KBM-7 (cell line): ENCODE results near the gene AQP10.
"Not testable (repeated sequence)": the region's sequence is repeated elsewhere in the genome, so short reads cannot be mapped to it uniquely, and the experiment has no call there.

Source experiments
- DNase-seq: peaks from one replicate; pipeline ENCODE4 v3.0.0-alpha.2; 2015
- in situ Hi-C: fragments of 300-500 bp; cut with MboI; formaldehyde crosslinking; loops from 2 replicates; pipeline ENCODE4 v1.14.3; 2020; ENCODE audit warnings: low sequenced_read_pairs, low pct_unique_long_range_greater_than_20kb, mixed read lengths

Gene AQP10, protein sequence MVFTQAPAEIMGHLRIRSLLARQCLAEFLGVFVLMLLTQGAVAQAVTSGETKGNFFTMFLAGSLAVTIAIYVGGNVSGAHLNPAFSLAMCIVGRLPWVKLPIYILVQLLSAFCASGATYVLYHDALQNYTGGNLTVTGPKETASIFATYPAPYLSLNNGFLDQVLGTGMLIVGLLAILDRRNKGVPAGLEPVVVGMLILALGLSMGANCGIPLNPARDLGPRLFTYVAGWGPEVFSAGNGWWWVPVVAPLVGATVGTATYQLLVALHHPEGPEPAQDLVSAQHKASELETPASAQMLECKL

DNA sequence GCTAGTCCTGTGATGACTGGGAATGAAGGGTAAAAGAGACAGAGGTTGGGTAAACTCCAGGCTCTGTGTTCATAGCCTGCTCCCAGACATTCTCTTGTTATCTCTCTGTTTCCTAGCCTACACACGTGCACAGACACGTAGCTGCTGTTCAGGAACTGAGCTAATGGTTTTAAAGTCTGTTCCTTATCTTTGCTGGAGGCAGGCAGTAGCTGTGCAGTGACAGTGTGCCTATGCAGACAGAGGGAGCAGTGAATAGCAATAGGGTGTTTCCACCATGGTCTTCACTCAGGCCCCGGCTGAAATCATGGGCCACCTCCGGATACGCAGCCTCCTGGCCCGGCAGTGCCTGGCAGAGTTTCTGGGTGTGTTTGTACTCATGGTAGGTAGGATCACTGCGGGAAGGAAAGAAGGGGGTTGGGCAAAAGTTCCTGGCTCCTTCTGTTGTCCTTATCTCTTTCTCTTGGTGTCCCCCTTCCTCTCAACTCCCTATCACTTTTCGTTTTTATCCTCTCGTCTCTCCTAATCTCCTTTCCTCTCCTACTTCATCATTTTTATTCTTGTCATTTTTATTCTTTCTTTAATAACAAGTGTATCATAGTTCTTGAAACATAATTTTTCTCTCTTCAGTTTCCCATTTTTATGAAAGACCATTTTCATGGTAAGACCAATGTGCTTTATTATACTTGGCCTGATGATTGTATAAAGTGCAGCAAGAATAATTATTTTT is at the start of gene AQP10:
AQP10 (plus strand) TSS at position 212 of the 727 bp plus-strand sequence; CDS start at position 275, 63 bp downstream.
- in situ Hi-C loops, result no loop called here

GRCh38 chr1:154272217-154272998 is 48.5 kb upstream of the AQP10 start, which contains the start of gene HAX1:
HAX1 (plus strand) TSS chr1:154272629; CDS start chr1:154272724, 95 bp downstream.
- peak; percentile 100 for DNase-seq
- in situ Hi-C loops, result no loop called here

More for the DNA sequence above, at the start of gene AQP10:
- peak; percentile 40 for DNase-seq

DNA sequence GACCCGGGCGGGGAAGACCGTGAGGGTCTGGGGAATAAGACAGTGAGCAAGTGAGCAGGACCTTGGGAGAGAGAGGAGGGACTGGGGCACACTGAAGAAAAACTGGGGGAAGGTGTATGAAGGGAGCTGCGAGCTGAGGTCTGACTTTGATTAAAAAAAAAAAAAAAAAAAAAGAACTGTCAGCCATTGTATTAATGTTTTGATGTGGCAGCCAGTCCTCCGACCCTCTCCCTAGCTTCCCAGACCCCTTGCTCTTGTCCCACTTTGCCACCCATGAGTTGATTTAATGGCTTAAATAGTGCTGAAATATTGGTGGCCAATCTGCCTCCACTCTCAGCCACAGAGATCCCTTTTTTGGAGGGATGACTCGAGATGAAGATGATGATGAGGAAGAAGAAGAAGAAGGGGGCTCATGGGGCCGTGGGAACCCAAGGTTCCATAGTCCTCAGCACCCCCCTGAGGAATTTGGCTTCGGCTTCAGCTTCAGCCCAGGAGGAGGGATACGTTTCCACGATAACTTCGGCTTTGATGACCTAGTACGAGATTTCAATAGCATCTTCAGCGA is 47.8 kb upstream of the AQP10 start:
- in situ Hi-C loops, result no loop called here
- DNase-seq, result no peak

DNA sequence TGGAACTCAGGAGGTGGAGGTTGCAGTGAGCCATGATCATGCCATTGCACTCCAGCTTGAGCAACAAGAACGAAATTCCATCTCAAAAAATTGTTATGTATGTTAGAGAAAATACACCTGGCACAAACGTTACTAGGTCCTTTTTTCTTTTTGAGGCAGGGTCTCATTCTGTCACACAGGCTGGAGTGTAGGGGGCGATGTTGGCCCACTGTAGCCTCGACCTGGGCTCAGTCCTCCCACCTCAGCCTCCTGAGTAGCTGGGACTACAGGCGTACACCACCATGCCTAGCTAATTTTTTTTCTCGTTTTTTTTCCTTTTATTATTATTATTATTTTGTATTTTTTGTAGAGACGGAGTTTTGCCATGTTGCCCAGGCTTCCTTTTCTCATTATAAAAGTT is 44.1 kb upstream of the AQP10 start:
- peak; percentile 19 for DNase-seq
- in situ Hi-C loops, result no loop called here

GRCh38 chr1:154287591-154287990 is 33.3 kb upstream of the AQP10 start:
- DNase-seq, in situ Hi-C loops: not testable (repeated sequence)

DNA sequence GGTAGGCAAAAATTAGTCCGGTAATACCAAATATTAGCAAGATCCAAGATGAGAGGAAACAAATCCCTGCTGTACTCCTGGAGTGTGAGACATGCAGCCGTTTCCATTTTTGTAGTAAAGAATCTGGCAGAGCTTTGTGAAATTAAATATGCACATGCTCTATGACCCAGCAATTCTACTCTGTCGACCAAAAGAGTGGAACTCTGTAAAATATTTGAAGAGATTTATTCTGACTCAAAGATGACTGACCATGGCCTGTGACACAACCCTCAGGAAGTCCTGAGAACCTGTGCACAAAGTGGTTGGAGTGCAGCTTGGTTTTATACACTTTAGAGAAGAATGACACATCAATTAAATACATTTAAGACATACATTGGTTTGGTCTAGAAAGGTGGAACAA is 32.2 kb upstream of the AQP10 start:
- in situ Hi-C loops, result no loop called here
- no peak for DNase-seq

GRCh38 chr1:154290921-154291320 is 30.0 kb upstream of the AQP10 start:
- DNase-seq, result no peak
- in situ Hi-C loops, result no loop called here

DNA sequence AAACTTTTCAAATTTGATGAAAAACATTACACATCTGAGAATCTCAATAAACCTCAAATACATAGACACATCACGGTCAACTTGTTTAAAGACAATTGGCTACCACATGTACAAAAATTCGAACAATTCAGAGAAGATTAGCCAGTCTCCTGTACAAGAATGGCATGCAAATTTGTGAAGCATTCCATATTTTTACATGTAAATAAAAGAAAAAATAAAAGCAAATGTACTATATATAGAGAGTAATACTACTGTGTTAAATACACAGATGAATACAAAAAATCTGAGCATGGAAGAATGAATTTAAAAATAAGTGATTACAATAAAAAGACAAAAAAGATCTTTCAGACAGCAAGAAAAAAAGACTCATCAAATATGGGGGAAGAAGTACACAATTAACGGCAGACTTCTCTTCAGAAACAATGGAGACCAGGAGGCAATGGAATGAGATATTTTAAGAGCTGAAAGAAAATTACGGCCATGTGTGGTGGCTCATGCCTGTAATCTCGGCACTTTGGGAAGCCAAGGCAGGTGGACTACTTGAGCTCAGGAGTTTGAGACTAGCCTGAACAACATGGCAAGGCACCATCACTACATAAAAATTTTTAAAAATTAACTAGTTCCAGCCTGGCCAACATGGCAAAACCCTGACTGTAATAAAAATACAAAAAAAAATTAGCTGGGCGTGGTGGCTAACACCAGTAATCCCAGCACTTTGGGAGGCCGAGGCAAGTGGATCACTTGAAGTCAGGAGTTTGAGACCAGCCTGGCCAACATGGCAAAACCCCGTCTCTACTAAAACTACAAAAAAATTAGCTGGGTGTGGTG is 25.3 kb upstream of the AQP10 start:
- in situ Hi-C loops, result no loop called here

GRCh38 chr1:154301582-154301981 is 19.3 kb upstream of the AQP10 start:
- no peak for DNase-seq
- in situ Hi-C loops, result no loop called here

More for the DNA sequence above, 25.3 kb upstream of the AQP10 start:
- peak; percentile 18 for DNase-seq

DNA sequence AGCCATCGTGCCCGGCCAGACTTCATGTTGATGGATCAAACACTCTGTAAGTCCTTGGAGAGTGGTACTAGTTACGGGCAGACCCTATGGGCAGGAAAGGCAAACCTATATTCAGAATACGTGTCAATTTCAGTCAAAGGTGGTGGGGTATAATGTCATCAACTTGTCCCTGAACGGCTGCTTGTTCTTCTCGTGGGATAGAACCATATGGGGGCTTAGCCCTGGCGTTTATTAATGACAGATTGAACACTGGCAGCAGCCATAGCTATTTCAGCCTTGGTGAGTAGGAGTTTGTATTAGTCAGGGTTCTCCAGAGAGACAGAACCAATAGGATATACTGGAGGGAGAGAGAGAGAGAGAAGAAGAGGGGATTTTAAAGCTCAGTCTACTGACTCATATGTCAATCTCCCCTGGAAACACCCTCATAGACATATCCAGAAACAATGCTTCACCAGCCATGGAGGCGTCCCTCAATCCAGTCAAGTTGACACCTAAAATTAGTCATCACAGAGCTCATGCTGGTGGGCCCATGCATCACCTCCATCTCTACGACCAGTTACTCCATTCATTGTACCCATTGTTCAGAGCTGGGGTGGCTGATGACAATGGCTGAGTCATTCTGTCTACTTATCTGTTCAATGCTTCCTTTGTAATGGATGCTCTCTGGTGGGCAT is 16.1 kb upstream of the AQP10 start:
- in situ Hi-C loops, result no loop called here
- DNase-seq, result no peak

GRCh38 chr1:154306151-154306550 is 14.7 kb upstream of the AQP10 start:
- in situ Hi-C loops, result no loop called here
- no peak for DNase-seq

- in situ Hi-C loops, result not testable (repeated sequence)
These were observed 13.1 kb upstream of the AQP10 start for GRCh38 chr1:154307670-154308270.

GRCh38 chr1:154309136-154309535 is 11.8 kb upstream of the AQP10 start:
- in situ Hi-C loops, DNase-seq: not testable (repeated sequence)

More at GRCh38 chr1:154307670-154308270, 13.1 kb upstream of the AQP10 start:
- DNase-seq, result not testable (repeated sequence)

DNA sequence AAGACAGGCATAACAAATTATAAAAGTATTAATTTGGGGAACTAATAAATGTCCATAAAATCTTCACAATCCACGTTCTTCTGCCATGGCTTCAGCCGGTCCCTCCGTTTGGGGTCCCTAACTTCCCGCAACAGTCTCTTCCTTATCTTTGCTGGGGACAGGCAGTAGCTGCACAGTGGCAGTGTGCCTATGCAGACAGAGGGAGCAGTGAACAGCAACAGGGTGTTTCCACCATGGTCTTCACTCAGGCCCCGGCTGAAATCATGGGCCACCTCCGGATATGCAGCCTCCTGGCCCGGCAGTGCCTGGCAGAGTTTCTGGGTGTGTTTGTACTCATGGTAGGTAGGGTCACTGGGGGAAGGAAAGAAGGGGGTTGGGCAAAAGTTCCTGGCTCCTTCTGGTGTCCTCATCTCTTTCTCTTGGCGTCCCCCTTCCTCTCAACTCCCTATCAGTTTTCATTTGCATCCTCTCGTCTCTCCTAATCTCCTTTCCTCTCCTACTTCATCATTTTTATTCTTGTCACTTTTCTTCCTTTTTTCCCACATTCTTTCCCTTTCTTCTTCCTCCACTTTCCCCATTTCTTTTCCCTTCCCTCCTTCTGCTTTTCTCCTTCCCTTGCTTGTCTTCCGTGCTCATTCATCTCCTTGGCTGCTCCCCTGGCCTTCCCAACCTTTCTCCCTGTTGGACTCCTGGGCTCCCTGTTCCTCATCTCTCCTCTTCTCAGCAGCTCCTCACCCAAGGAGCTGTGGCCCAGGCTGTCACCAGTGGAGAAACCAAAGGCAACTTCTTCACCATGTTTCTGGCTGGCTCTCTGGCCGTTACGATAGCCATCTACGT is 8.4 kb upstream of the AQP10 start:
- in situ Hi-C loops, result not testable (repeated sequence)

DNA sequence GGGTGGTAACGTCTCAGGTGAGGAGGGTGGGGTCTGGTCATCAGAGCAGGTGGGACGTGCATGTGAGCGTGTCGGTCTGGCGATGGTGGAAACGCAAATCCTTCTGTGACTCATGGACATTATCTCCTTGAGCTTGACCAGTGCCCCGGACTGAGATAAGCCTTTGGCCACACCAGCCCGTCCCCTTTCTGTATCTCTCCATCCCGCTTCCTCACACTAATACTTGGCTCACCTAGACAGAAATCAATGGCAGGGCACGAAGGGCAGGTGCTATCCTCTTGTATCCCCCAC is 7.9 kb upstream of the AQP10 start:
- in situ Hi-C loops, result no loop called here
- DNase-seq, result no peak

More for the DNA sequence above, 8.4 kb upstream of the AQP10 start:
- DNase-seq, result not testable (repeated sequence)

- in situ Hi-C loops, DNase-seq: not testable (repeated sequence)
These were observed 6.7 kb upstream of the AQP10 start for GRCh38 chr1:154314226-154314625.

GRCh38 chr1:154316704-154317103 is 4.2 kb upstream of the AQP10 start:
- in situ Hi-C loops, result no loop called here
- DNase-seq, result no peak
